ENCODE data around the gene ARMS2. TPM values are rescaled to one million over a fixed set of nuclear protein-coding genes. Genes with fewer than 3 reads are reported as not detected.

ARMS2 gene
- total and polyA plus RNA-seq, 2 of the 13 experiments (the other 11 are each of a cell fraction or from before 2014, with no cell fraction given): not detected

DNA sequence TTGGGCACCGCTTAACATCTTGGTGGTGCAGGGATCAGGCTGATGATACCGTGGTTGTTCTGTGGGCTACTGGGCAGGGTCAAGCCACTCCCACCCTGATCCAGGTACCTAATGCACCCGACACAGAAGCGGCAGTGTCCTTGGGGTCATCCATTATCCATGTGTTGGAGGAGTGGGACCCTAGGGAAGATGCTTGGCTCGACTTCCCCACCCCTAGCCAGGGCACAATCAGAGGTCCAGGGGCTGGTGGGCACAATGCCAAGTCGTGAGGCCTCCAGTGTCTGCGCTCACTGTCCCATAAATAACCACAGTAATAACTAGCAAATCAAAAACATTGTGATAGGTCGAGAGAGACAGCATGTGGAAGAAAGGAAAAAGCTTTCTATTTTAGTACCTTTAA, 44.6 kb downstream of the ARMS2 start:
- Histone ChIP-seq H3K27ac (ENCODE audit: extremely low read length, insufficient read depth, low read length) (no peak overlapping the region), H3K79me2 (ENCODE audit: insufficient read depth, low read length) (no peaks in the 10 kb centered on the region), H3K4me3 (replicated peaks in 1 of 3; ENCODE audit: insufficient read depth in 1 of 3, low read depth in 2 of 3, low read length in 3 of 3) (no peak overlapping the region), H4K20me1 (ENCODE audit: insufficient read depth, low read length) (no peaks in the 10 kb centered on the region), H2AFZ (ENCODE audit: low read length) (no peak overlapping the region), H3K4me2 (ENCODE audit: low read depth, low read length) (no peak overlapping the region), H3K27me3 (ENCODE audit: control insufficient read depth in 1 of 2, insufficient read depth in 2 of 2, low read length in 2 of 2) (peaks cover 0 to 36% of the 10 kb centered on the region in 2 experiments; a peak in 3 of 5 replicates), H3K9me3 (ENCODE audit: low read length) (no peaks in the 10 kb centered on the region), H3K36me3 (replicated peaks in 1 of 2; ENCODE audit: control insufficient read depth in 1 of 2, insufficient read depth in 2 of 2, low read length in 2 of 2) (no peaks in the 10 kb centered on the region), H3K9ac (ENCODE audit: insufficient read depth, low read depth, low read length) (no peak overlapping the region), H3K4me1 (ENCODE audit: insufficient read depth, low read length) (no peaks in the 10 kb centered on the region)
- CTCF ChIA-PET (ENCODE audit: low intra/inter-chr PET ratio, low total read pairs): no interaction called here
- TF ChIP-seq, protein P1, sequence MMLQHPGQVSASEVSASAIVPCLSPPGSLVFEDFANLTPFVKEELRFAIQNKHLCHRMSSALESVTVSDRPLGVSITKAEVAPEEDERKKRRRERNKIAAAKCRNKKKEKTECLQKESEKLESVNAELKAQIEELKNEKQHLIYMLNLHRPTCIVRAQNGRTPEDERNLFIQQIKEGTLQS (CRISPR knock-in tag; IDR thresholded peaks at IDR 0.05): no peak
- TF ChIP-seq MED8 (CRISPR knock-in tag; IDR thresholded peaks at IDR 0.05; ENCODE audit: insufficient replicate concordance): no peak
- no peak for TF ChIP-seq ZNF605 (CRISPR knock-in tag; IDR thresholded peaks at IDR 0.05)
- no peak for TF ChIP-seq ZNF280B (CRISPR knock-in tag; IDR thresholded peaks at IDR 0.05; ENCODE audit: borderline replicate concordance)
- TF ChIP-seq, protein P2, sequence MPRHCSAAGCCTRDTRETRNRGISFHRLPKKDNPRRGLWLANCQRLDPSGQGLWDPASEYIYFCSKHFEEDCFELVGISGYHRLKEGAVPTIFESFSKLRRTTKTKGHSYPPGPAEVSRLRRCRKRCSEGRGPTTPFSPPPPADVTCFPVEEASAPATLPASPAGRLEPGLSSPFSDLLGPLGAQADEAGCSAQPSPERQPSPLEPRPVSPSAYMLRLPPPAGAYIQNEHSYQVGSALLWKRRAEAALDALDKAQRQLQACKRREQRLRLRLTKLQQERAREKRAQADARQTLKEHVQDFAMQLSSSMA (CRISPR knock-in tag; IDR thresholded peaks at IDR 0.05): no peak
- no peak for TF ChIP-seq ERF (CRISPR knock-in tag; IDR thresholded peaks at IDR 0.05)
- ATAC-seq: no peak
- POLR2A ChIA-PET: no interaction called here
- in situ Hi-C loops (cut with HindIII; ENCODE audit: extremely low pct_ligation_motif_present, low pct_unique_long_range_greater_than_20kb) (no loop called here), intact Hi-C loops (cut with micrococcal nuclease; ENCODE audit: unreplicated experiment) (no loop called here)
- no peak for DNase-seq (ENCODE audit: low spot score)
- BruUV-seq (replicated peaks): no TSS peak
- 42% methylated on average over 8 of the region's 8 CpGs for WGBS (ENCODE audit: low lambda C conversion rate)
- no peak for FAIRE-seq

All from HepG2 (cell line).